HG03064 (cell line): ENCODE measurements around the gene SGK1.
A peak's percentile ranks its signal among the peaks of the same experiment; 100 is the strongest.
"Not testable (repeated sequence)": the region's sequence is repeated elsewhere in the genome, so short reads cannot be mapped to it uniquely, and the experiment has no call there.

Experiments used
- ATAC-seq: cut with Tn5 transposase; IDR thresholded peaks from one replicate; pipeline ENCODE4 v1.9.1; 2021; ENCODE audit warnings: low read depth; ENCODE audit not compliant: unreplicated experiment

Gene SGK1

GRCh38 chr6:134195164-134195906 lies 122.6 kb downstream of the SGK1 start:
- ATAC-seq: no peak

- ATAC-seq: no peak
These were observed 124.1 kb downstream of the SGK1 start for GRCh38 chr6:134193536-134194498.

- ATAC-seq: not testable (repeated sequence)
These were observed 125.3 kb downstream of the SGK1 start for GRCh38 chr6:134192609-134193008.

GRCh38 chr6:134190883-134191282 lies 127.0 kb downstream of the SGK1 start:
- ATAC-seq: no peak

GRCh38 chr6:134187751-134188150 lies 130.2 kb downstream of the SGK1 start:
- ATAC-seq: no peak

GRCh38 chr6:134187154-134187553 lies 130.8 kb downstream of the SGK1 start:
- no peak for ATAC-seq

GRCh38 chr6:134186355-134186754 lies 131.6 kb downstream of the SGK1 start:
- ATAC-seq: no peak

- no peak for ATAC-seq
These were observed 132.6 kb downstream of the SGK1 start for GRCh38 chr6:134185277-134185676.

GRCh38 chr6:134183844-134184243 lies 134.1 kb downstream of the SGK1 start:
- ATAC-seq: no peak

GRCh38 chr6:134182528-134182927 lies 135.4 kb downstream of the SGK1 start:
- no peak for ATAC-seq

GRCh38 chr6:134181726-134182125 lies 136.2 kb downstream of the SGK1 start:
- ATAC-seq: not testable (repeated sequence)

- ATAC-seq: not testable (repeated sequence)
These were observed 136.7 kb downstream of the SGK1 start for GRCh38 chr6:134181251-134181650.

GRCh38 chr6:134180540-134180939 lies 137.4 kb downstream of the SGK1 start:
- not testable (repeated sequence) for ATAC-seq

GRCh38 chr6:134178161-134179044 lies 139.5 kb downstream of the SGK1 start:
- ATAC-seq: no peak

GRCh38 chr6:134177753-134178160 lies 140.2 kb downstream of the SGK1 start:
- no peak for ATAC-seq

GRCh38 chr6:134177236-134177635 lies 140.7 kb downstream of the SGK1 start:
- ATAC-seq: no peak

GRCh38 chr6:134176264-134176975 lies 141.5 kb downstream of the SGK1 start:
- ATAC-seq: no peak

GRCh38 chr6:134175532-134176263 lies 142.2 kb downstream of the SGK1 start:
- peak; percentile 17 for ATAC-seq
